Breast epithelium (tissue), 4 donors: Measurements from ENCODE around the gene ME2. TPM values are rescaled to one million over a fixed set of nuclear protein-coding genes. Genes with fewer than 3 reads are reported as not detected.
"Not testable (repeated sequence)": the region's sequence is repeated elsewhere in the genome, so short reads cannot be mapped to it uniquely, and the experiment has no call there.

Source experiments
- DNase-seq, 2 donors: peaks; one replicate each; pipeline ENCODE4 v3.0.0-alpha.2; 2019; ENCODE audit warnings: low spot score in 2 of 2
- H3K27ac ChIP-seq, 2 donors: fragments of 200-600 bp; sonication (generic) in 1 of 2; one replicate each; pipeline ENCODE4 v1.5.1; 2016 to 2019; ENCODE audit warnings: mild to moderate bottlenecking in 1 of 2
- H3K27me3 ChIP-seq, 2 donors: fragments of 200-600 bp; sonication (generic) in 1 of 2; one replicate each; pipeline versions ENCODE4 v1.5.1 to v1.6.0; 2017 to 2019; ENCODE audit warnings: control low read depth in 1 of 2, mild to moderate bottlenecking in 1 of 2
- H3K36me3 ChIP-seq: fragments of 200-600 bp; one replicate; pipeline ENCODE4 v1.5.1; 2019
- H3K4me1 ChIP-seq, 2 donors: fragments of 200-600 bp; sonication (generic); one replicate each; pipeline ENCODE4 v1.5.1; 2016 to 2019; ENCODE audit warnings: control low read depth in 1 of 2
- H3K4me3 ChIP-seq, 3 donors: fragments of 200-600 bp; sonication (generic); 1 replicate in 2 of 3; 2 replicates in 1 of 3; pipeline ENCODE4 v1.5.1; 2016 to 2019; ENCODE audit warnings: mild to moderate bottlenecking in 3 of 3, moderate library complexity in 2 of 3
- H3K9me3 ChIP-seq, 2 donors: fragments of 200-600 bp; sonication (generic) in 1 of 2; one replicate each; pipeline ENCODE4 v1.5.1; 2016 to 2019; ENCODE audit warnings: control low read depth in 1 of 2
- POLR2A ChIP-seq: fragments of 450-650 bp; IDR thresholded peaks from one replicate; pipeline ENCODE4 v1.6.1; 2016; ENCODE audit warnings: antibody characterized with exemption, mild to moderate bottlenecking, moderate library complexity
- POLR2AphosphoS5 ChIP-seq, 3 donors: sonication (generic); formaldehyde crosslinking; IDR thresholded peaks; one replicate each; pipeline ENCODE4 v1.6.1; 2017; ENCODE audit warnings: antibody characterized with exemption in 3 of 3
- intact Hi-C: fragments of 100-400 bp; cut with DNase I; formaldehyde crosslinking; loops from one replicate; pipeline ENCODE4 v1.15.1; 2023; ENCODE audit warnings: low total_unique reads
- total RNA-seq, 3 donors: library from RNA; depleted of rRNA; stranded (reverse); fragments of >200 nt; gene quantifications; one replicate each; pipeline ENCODE4 v1.1.0, GENCODE V29; 2016
- TF ChIP-seq, protein P1 (sequence below), 3 donors: fragments of 450-650 bp; IDR thresholded peaks; one replicate each; pipeline ENCODE4 v1.5.1; 2016 to 2017; ENCODE audit warnings: antibody characterized with exemption in 3 of 3, mild to moderate bottlenecking in 3 of 3, moderate library complexity in 3 of 3

Gene ME2
- total RNA-seq, 3 donors from 2014 or later: 33.4 to 37.8 (median 37.3) TPM

DNA sequence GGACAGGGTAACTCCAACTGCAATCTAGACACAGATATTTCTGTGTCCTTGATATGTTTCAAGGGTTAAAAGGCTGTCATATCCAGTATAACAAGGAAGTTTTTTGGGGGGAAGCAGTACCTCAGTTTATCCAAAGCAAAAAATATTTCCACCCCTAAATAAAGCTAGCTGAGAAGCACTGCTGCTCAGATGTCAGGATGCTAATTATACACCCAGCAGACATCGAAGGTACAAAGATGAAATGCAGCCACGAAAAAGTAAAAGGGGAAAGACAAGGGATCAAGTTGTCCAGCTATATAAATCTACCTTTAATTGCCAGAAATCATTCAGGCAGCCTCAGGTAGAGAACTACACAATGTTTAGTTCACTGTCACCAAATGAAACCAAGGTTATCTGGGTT lies 115.1 kb downstream of the ME2 start:
- intact Hi-C loops: no loop called here

DNA sequence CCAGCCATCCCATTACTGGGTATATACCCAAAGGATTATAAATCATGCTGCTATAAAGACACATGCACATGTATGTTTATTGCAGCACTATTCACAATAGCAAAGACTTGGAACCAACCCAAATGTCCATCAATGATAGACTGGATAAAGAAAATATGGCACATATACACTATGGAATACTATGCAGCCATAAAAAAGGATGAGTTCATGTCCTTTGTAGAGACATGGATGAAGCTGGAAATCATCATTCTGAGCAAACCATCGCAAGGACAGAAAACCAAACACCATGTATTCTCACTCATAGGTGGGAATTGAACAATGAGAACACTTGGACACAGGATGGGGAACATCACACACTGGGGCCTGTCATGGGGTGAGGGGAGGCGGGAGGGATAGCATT lies 124.3 kb downstream of the ME2 start:
- DNase-seq, H3K9me3 ChIP-seq, H3K27me3 ChIP-seq, H3K27ac ChIP-seq, intact Hi-C loops, H3K36me3 ChIP-seq, H3K4me3 ChIP-seq, H3K4me1 ChIP-seq: not testable (repeated sequence)

More for the DNA sequence above, 115.1 kb downstream of the ME2 start:
- no peak for DNase-seq
- Histone ChIP-seq H3K36me3 (no peaks in the 10 kb centered on the region), H3K27me3 (no peaks in the 10 kb centered on the region), H3K27ac (no peak overlapping the region), H3K4me1 (no peaks in the 10 kb centered on the region), H3K9me3 (no peaks in the 10 kb centered on the region), H3K4me3 (no peak overlapping the region)
- TF ChIP-seq, protein P1, sequence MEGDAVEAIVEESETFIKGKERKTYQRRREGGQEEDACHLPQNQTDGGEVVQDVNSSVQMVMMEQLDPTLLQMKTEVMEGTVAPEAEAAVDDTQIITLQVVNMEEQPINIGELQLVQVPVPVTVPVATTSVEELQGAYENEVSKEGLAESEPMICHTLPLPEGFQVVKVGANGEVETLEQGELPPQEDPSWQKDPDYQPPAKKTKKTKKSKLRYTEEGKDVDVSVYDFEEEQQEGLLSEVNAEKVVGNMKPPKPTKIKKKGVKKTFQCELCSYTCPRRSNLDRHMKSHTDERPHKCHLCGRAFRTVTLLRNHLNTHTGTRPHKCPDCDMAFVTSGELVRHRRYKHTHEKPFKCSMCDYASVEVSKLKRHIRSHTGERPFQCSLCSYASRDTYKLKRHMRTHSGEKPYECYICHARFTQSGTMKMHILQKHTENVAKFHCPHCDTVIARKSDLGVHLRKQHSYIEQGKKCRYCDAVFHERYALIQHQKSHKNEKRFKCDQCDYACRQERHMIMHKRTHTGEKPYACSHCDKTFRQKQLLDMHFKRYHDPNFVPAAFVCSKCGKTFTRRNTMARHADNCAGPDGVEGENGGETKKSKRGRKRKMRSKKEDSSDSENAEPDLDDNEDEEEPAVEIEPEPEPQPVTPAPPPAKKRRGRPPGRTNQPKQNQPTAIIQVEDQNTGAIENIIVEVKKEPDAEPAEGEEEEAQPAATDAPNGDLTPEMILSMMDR (IDR thresholded peaks at IDR 0.05): no peak
- no peak for TF ChIP-seq POLR2A
- TF ChIP-seq POLR2AphosphoS5 (IDR thresholded peaks at IDR 0.05): no peak

Other genes starting within 250 kb of the ME2 start
- 1 to 10 TPM in 1 of 3 donors, under 1 TPM in 2; 0.59 to 3.0 (median 0.66) TPM for gene MRO, start 59.1 kb upstream of the ME2 start, total RNA-seq
- 1 to 10 TPM; 4.8 to 6.9 (median 5.8) TPM for gene ELAC1, start 88.9 kb downstream of the ME2 start, total RNA-seq
- 100 to 1,000 TPM in 2 of 3 donors, 10 to 100 TPM in 1; 96.2 to 155 (median 102) TPM for gene SMAD4, start 151.1 kb downstream of the ME2 start, total RNA-seq